ENCODE data around the gene FAM219B.
"Not testable (repeated sequence)": the region's sequence is repeated elsewhere in the genome, so short reads cannot be mapped to it uniquely, and the experiment has no call there.

The FAM219B gene, protein sequence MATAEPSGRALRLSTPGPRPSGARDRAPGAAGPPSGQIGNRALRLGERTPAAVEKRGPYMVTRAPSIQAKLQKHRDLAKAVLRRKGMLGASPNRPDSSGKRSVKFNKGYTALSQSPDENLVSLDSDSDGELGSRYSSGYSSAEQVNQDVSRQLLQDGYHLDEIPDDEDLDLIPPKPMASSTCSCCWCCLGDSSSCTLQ

DNA sequence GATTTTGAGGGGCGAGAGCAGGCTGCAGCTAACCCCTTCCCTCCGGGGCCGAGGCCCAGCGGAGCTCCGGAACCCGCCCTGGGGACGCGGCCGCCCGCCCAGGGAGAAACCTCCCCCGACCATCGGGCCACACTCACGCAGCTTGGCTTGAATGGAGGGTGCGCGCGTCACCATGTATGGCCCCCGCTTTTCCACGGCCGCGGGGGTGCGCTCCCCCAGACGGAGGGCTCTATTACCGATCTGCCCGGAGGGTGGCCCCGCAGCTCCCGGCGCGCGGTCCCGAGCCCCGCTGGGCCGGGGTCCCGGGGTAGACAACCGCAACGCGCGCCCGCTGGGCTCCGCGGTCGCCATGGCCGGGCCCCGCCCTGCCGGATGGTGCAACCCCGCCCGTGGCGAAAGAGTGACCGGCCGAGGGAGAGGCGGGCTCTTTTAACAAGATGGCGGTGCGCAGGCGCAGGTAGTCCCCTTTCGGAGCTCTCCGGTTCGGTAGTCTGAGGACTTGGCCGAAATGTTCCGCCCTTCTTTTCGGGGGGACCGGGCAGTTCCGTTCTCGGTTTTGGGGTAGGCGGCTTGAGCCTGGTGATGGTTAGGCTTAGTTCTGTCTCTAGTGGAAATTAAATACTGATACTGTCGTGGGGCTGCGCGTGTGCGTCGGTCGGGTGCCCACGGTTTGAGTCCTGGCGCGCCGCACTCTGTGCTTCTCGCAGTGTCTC is at the start of gene FAM219B:
TSS of gene FAM219B (minus strand) at position 402 of the 713 bp plus-strand sequence. CDS start at position 351, 51 bp downstream.
- intact Hi-C loops (cut with DNase I): no loop called here

DNA sequence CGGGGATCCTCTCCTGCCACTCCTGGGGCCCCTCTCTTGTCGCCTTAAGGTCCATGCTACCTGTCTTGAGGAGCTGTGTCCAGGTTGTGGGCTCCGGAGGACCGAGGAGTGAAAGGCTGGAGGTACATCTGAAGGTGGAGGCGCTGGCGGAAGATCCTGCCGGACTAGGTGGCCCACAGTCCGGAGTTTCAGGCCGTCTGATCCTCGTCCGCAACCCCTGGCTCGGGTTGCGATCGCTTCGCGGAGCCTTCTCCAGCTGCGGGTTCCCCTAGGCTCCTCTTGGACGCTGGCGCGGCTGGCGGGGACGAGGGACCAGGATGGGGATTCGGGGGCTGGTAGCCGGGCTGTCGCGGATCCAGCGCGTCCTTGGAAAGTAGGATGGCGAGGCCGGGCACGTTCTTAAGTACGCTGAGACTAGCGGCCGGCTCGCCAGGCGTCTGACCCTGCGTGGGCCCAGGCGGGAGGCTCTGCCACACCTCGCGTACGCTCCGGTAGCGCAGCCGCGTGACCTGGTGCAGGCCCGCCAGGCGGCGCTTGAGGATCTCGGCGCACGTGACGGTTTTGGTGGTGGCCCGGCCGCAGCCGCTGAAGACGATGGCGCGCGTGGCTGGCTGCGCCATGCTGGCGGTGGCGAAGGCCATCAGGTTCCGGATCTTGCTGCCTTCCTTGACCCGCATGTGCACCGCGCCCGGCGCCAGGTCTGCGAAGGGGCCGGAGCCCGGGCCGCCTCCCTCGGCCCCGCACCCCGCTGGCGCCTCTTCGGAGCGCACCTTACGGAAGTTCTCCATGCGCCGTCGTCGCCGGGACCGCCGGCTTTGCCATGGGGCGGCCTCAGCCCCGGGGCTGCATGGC is 49.4 kb upstream of the FAM219B start:
- intact Hi-C loops (cut with DNase I): no loop called here

More for the DNA sequence above, at the start of gene FAM219B:
- peak; percentile 80 to 97 (median 94) for DNase-seq

DNA sequence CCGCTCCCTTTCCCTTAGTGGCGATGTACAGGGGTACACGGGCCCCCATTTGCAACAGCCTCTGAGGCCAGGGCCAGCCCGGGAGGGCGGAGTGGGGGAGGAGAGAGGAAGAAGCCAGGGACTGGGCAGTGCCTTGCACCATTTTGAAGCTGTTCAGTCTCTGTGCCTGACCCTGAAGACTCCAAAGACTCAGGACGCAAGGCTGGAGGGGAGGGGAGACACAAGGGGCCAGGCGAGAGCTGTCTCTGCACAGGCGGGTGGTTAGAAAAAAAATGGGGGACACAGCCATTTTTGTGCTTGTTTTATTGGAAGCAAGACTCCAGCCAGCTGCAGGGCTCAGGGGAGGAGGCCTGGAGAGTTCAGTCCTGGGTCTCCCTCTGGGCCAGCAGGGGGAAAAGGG is 48.4 kb upstream of the FAM219B start:
- DNase-seq: no peak
- intact Hi-C loops (cut with DNase I): no loop called here

More for the DNA sequence above, 49.4 kb upstream of the FAM219B start:
- peak; percentile 34 to 83 (median 63) for DNase-seq

DNA sequence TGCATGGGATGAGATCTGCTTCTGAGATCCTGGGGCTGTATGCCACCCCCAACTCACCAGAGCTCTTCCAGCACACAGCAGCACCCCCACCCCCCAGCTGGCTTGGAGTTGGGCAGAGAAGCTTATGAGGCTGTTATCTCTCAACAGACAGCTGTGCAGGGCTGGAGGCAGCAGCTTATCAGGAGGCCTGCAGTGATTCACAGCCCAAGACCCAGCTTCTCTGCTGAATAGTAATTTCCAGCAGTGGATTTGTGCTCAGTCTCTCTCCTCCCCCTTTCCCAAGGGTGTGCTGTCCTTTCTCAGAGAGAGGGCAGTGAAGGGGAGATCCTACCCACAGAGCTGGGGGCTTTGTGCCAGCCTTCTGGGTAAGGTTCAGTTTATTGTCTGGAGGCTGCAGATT is 47.9 kb upstream of the FAM219B start:
- no peak for DNase-seq
- intact Hi-C loops (cut with DNase I): no loop called here

DNA sequence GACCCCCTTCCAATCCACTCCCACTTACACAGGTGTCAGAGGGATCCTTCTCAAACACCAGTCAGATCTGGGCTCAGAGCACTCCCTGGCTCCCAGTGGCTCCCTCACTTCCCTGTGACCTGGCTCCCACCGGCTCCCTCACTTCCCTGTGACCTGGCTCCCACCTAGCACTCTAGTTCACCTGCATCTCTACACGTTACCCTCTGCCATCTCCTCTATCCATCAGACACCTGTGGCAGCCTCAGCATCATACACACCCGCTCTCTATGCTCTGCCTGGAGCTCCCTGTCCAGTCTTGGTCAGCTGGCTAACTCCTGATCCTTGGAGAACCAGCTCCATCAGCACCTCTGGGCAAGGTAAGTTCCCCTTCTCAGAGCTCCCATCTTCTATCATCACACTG is 44.4 kb upstream of the FAM219B start:
- intact Hi-C loops (cut with DNase I): no loop called here
- DNase-seq: no peak

DNA sequence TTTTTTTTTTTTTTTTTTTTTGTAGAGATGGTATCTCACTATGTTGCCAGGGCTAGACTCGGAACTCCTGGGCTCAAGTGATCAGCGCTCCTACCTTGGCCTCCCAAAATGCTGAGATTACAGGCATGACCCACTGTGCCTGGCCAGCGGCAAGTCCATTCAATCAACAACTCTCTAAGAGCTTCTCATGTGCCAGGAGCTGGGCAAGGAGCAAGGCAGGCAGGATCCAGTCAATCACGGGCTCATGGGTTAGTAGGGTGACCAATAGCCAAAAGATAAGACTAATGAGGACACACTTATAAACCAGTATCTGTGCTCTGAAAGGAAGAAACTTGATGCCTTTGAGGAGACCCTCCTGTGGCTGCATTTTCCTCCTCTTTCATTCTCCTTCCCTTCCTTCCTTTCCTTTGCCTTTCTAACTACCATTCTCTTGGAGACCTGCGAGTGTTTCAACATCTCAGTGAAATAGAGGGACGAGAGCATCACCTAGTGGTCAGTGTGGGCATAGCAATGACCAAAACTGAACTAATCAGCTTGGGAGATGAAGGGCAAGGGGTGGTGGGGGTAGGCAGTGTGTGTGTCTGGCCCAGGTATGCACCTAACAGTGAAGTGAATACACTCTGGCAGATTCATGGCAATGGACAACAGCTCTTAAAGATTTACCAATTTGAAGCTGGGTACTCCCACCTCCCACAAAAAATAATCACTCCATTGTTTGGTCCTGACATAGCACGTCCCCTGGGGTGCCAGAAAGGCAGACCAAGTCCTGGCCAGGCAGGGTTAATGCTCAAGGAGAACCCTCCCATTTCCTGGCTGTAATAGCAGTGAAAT is 43.6 kb upstream of the FAM219B start:
- intact Hi-C loops (cut with DNase I): no loop called here
- DNase-seq: peak; percentile 13 to 94 (median 83)

DNA sequence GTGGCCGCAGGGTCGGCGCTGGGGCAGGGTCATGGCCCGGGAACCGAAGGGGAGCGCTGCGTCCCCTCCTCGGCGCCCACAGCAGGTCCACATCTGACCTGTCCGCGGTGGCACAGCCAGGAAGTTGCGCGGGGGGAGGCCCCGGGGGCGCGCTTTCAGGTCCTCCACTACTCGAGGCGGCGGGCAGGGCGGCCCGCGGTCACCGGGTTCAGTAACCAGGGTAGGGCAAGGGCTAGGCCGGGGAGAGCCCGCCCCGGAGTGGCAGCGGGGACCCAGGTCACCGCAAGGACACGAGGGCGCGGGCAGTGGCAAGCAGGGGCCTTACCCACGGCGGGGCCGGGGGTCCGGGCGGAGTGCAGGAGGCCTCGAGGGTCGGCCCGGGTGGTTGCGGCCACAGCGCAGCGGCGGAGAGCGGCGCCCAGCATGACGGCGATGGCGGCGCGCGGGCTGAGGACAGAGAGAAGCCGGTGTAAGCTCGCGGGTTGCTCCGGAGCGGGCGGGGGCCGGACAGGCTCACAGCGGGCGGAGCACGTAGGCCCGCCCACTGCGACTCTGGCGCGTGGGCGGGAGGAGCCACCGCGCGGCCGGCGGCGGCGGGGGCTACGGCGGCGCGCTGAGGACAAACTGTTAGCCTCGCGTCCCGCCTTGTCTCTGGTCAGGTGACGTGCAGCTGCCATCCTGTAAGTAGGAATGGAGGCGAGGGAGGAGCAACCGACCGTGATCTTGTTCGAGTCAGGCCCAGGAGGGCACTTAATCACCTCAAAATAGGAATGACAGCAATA is 31.1 kb upstream of the FAM219B start, which contains the start of gene COX5A:
TSS of gene COX5A (minus strand) at position 484 of the 782 bp plus-strand sequence. CDS start at position 425, 59 bp downstream.
- intact Hi-C loops (cut with DNase I): no loop called here
- peak; percentile 86 to 97 (median 94) for DNase-seq

DNA sequence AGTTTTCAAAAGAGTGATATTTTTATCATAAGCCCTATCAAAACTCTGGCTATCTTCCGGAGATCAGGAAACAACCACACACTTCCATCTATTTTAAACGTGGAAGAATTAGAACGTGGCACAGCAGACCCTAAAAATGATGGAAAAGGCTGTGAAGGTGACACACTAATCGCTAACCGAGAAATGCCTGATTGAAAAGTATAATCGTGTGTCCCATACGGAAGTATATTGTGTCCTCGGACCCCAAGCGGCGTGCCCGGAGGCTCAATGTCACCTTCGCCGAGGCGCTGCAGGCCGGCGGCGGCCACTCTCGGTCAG is 30.6 kb upstream of the FAM219B start:
- DNase-seq: peak in 1 of 42 donors; percentile 42
- intact Hi-C loops (cut with DNase I): no loop called here

DNA sequence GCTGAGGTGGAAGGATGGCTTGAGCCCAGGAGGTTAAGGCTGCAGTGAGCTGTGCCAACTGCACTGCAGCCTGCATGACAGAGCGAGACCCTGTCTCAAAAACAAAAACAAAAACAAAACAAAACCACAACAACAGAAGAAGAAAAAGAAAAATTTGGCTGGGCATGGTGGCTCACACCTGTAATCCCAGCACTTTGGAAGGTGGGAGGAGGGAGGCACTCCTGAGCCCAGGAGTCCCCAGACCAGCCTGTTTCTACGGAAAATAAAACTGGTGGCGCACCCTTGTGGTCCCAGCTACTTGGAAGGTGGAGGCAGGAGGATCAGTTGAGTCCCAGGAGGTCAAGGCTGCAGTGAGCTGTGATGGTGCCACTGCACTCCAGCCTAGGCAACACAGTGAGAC is 28.5 kb upstream of the FAM219B start:
- DNase-seq: peak in 1 of 42 donors; percentile 31
- intact Hi-C loops (cut with DNase I): not testable (repeated sequence)

DNA sequence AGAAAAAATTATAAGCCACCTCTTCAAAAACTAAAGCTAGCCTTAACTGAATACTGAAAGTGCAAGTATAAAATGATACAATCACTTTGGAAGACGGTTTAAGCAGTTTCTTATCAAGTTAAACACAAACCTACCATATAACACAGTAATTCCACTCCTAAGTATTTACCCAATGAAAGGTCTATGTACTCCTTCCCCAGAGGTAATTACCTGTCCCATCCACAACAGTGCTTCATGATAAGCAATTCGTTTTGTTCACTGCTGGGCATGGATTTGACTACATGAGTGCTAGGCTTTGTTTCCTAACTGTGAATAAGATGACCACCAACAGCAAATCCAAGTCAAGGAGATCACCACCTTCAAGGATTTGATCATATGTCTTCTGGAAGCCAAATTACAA is 26.9 kb upstream of the FAM219B start:
- no peak for DNase-seq
- intact Hi-C loops (cut with DNase I): no loop called here

DNA sequence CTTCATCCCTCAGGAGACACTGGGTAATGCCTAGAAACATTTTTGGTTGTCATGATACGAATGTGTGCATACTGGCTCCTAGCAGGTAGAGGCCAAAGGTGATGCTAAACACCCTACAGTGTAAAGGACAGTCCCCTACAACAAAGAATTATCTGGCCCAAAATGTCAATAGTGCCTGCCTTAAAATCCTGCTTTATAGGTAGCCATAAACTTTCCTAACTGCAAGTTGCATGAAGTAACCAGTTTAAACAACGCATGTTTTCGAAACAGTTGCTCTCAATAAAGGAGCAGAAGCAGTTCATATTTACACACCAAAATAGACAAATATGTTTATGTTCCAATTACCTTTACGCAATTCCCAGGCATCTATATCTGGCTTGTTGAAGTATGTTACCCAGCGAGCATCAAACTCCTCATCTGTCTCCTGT is 22.1 kb upstream of the FAM219B start:
- intact Hi-C loops (cut with DNase I): no loop called here
- no peak for DNase-seq

DNA sequence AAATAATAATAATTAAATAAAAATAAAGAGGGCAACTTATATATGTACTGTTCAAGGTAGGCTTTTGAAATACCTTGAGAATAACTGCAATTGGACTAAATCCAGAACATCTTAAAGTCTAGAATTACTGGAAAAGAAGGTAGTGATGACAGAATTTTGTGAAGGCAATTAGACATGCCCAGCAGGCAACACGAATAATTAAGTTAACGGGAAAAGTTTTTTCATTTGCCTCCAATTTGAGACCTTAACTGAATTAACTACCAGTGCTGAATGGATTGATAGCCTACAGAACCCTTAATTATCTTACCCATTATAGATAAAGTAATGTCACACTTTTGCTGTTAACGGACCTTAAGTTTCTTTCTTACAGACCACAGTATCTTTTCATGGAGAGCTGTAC is 17.9 kb upstream of the FAM219B start:
- DNase-seq: no peak
- intact Hi-C loops (cut with DNase I): no loop called here

DNA sequence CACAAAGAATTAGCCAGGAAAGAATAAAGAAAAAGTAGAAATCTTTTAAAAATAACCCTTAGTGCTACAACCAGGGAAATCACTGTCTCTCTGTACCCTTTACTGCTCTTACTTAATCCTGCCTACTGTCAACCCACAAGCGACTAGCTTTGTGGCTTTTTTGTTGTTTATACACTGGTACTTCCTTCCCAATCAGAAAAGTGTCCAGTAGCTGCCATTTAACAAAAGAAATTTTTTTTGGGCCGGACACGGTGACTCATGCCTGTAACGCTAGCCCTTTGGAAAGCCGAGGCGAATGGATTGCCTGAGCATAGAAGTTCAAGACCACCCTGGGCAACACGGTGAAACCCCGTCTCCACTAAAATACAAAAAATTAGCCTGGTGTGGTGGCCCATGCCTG is 13.8 kb upstream of the FAM219B start:
- intact Hi-C loops (cut with DNase I): no loop called here
- no peak for DNase-seq

DNA sequence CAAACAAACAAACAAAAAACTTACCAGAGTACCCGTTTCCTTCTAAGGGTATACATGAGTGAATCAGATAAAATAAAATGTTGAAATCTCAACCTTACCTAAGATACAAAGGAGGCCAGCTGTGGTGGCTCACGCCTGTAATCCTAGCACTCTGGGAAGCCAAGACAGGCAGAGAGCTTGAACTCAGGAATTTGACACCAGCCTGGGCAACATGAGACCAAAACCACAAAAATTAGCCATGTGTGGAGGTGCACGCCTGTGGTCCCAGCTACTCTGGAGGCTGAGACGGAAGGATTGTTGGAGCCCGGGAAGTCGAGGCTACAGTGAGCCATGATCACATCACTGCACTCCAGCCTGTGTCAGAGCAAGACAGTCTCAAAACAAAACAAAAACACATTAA is 11.0 kb upstream of the FAM219B start:
- intact Hi-C loops (cut with DNase I): no loop called here
- DNase-seq: no peak

DNA sequence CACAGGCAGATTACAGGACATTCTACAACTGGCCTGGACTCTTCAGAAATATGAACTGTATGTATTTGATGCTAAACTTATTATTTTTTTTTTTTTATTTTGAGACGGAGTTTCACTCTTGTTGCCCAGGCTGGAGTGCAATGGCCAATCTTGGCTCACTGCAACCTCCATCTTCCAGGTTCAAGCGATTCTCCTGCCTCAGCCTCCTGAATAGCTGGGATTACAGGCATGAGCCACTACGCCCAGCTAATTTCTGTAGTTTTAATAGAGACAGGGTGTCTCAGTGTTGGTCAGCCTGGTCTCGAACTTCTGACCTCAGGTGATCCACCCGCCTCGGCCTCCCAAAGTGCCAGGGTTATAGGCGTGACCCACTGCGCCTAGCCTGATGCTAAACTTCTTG is 7.1 kb upstream of the FAM219B start:
- DNase-seq; intact Hi-C loops (cut with DNase I): not testable (repeated sequence)

DNA sequence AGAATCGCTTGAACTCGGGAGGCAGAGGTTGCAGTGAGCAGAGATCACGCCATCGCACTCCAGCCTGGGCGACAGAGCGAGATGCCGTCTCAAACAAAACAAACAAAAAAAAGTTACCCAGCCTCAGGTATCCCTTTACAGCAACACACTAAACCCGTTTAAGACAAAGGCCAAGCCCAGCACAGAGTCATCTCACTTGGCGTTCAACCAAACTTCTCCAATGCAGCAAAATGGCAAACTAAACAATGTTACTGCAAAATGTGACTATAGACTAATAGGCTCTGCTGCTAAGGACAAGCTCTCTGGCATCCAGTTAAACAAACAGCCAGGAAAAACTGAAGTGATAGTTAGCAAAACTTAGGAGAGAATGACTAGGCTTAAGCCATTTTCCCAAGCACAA is 6.4 kb upstream of the FAM219B start:
- intact Hi-C loops (cut with DNase I): no loop called here

DNA sequence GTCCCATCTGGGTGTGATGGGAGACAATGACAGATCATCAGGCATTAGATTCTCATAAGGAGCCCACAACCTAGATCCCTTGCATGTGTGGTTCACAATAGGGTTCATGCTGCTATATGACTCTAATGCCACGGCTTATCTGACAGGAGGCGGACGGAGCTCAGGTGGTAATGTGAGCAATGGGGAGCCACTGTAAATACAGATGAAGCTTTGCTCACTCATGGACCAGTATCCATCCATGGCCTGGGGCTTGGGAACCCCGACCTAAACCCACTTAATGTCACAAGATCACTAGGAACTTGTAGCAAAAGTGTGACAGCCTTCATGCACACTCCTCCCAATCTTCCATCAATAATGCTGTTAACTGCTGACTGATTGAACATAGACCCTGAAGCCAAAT is 2.0 kb upstream of the FAM219B start:
- DNase-seq: no peak
- intact Hi-C loops (cut with DNase I): no loop called here

More for the DNA sequence above, 6.4 kb upstream of the FAM219B start:
- DNase-seq: no peak

DNA sequence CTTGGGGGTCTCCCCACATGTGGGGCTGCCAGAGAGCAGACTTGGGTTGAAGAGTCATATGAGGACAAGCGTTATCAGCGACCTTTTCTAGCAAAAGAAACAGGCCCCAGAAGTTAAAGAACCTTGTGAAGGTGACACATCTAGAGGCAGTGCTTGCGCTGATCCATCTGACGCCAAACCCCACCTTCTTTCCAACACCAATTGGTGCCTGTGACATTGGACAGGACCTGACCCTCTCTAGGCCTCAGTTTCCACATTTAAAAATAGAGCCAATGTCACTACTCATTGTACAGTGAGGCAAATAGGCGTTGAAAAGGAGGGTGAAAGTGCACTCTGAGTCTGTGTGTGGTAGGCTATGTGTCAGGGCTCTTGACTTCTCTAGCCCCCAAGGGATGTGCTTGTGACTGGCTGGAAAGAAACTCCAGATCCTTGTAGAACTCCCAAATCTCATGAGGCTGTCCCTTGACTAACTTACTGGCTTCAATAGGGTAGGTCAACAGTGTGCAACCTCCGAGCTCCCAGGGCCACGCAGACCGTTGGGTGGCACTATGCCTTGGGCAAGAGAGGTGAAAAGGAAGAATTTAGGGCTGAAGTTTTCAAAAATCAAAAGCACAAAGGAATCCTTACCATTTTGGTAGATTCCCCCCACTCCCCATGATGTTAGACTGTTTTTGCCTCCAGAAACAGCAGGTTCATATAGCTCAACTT is 666 bp upstream of the FAM219B start:
- DNase-seq: no peak
- intact Hi-C loops (cut with DNase I): no loop called here
